Natural killer cell (primary cell): ENCODE measurements around the gene IL27RA. TPM values are rescaled to one million over a fixed set of nuclear protein-coding genes. Genes with fewer than 3 reads are reported as not detected.

Experiments used
- ATAC-seq, 3 donors: fragments of 150-1000 bp in 2 of 3; fragments of 200-7000 bp in 1 of 3; cut with Tn5 transposase; 1 replicate in 1 of 3; 2 replicates in 2 of 3; pipeline ENCODE4 v1.10.0; 2021; ENCODE audit warnings: mild to moderate bottlenecking in 2 of 3, moderate library complexity in 2 of 3
- DNase-seq, 2 donors: peaks; one replicate each; pipeline versions ENCODE4 v3.0.0 to v3.0.0-alpha.2; 2013 to 2021; ENCODE audit warnings: mixed read lengths in 1 of 2
- H3K27ac ChIP-seq: one replicate; pipeline ENCODE4 v1.5.1; 2013; ENCODE audit warnings: mild to moderate bottlenecking, low read length
- H3K27me3 ChIP-seq: one replicate; pipeline ENCODE4 v1.6.1; 2013; ENCODE audit warnings: low read length; ENCODE audit not compliant: control insufficient read depth, insufficient read depth
- H3K36me3 ChIP-seq: one replicate; pipeline ENCODE4 v1.6.1; 2013; ENCODE audit warnings: low read length; ENCODE audit not compliant: control insufficient read depth, insufficient read depth
- H3K4me1 ChIP-seq: one replicate; pipeline ENCODE4 v1.6.1; 2013; ENCODE audit warnings: low read length; ENCODE audit not compliant: control insufficient read depth, insufficient read depth
- H3K4me3 ChIP-seq: one replicate; pipeline ENCODE4 v1.5.1; 2013; ENCODE audit warnings: low read length
- H3K9me3 ChIP-seq: one replicate; pipeline ENCODE4 v1.6.1; 2013; ENCODE audit warnings: low read length; ENCODE audit not compliant: control insufficient read depth, insufficient read depth
- H3K27ac Mint-ChIP-seq, 2 donors: one replicate each; pipeline ENCODE4 v1.8.0; 2022; ENCODE audit warnings: mild to moderate bottlenecking in 2 of 2, mixed read lengths in 2 of 2, moderate library complexity in 1 of 2
- H3K27me3 Mint-ChIP-seq, 2 donors: one replicate each; pipeline ENCODE4 v1.8.0; 2022; ENCODE audit warnings: low read depth in 2 of 2, mixed read lengths in 2 of 2
- H3K36me3 Mint-ChIP-seq: one replicate; pipeline ENCODE4 v1.8.0; 2022; ENCODE audit warnings: mixed read lengths
- H3K4me1 Mint-ChIP-seq, 2 donors: one replicate each; pipeline ENCODE4 v1.8.0; 2022; ENCODE audit warnings: mixed read lengths in 2 of 2
- H3K4me3 Mint-ChIP-seq: one replicate; pipeline ENCODE4 v1.8.0; 2022; ENCODE audit warnings: mild to moderate bottlenecking, moderate library complexity, mixed read lengths
- H3K9me3 Mint-ChIP-seq, 2 donors: one replicate each; pipeline ENCODE4 v1.8.0; 2022; ENCODE audit warnings: mixed read lengths in 2 of 2
- CTCF ChIP-seq: fragments of 200-600 bp; IDR thresholded peaks from one replicate; pipeline ENCODE4 v1.8.0; 2022; ENCODE audit warnings: antibody characterized with exemption
- WGBS: methylation state at CpG from one replicate; pipeline ENCODE4 v1.1.7; 2013; ENCODE audit warnings: missing lambda C conversion rate; ENCODE audit not compliant: insufficient coverage; 5-methylcytosine and 5-hydroxymethylcytosine counted together
- intact Hi-C: fragments of 100-400 bp; cut with micrococcal nuclease; formaldehyde crosslinking; loops from one replicate; pipeline ENCODE4 v1.14.2; 2022
- total RNA-seq, 4 donors: library from RNA; stranded (reverse); fragments of 120-200 nt in 1 of 4; gene quantifications; one replicate each; pipeline versions ENCODE4 v1.2.3 to v1.2.4, GENCODE V29; 2013 to 2022

Gene IL27RA
- total RNA-seq, 3 donors from 2014 or later (not counting 1 experiment from before 2014, with no cell fraction given) = 38.4 to 61.1 (median 58.0) TPM

- Mint-ChIP-seq H3K4me3 (peak within 1 kb of the TSS; percentile 98), H3K4me1 (peaks cover 15 to 25% of the 10 kb centered on the region in 2 donors), H3K36me3 (no peaks in the 10 kb centered on the region), H3K9me3 (no peaks in the 10 kb centered on the region), H3K27me3 (no peaks in the 10 kb centered on the region), H3K27ac (peak within 1 kb of the TSS; percentile 86 to 98)
- Histone ChIP-seq H3K4me1 (peaks cover 36% of the 10 kb centered on the region), H3K27ac (peak within 1 kb of the TSS; percentile 51), H3K4me3 (peak within 1 kb of the TSS; percentile 61), H3K36me3 (no peaks in the 10 kb centered on the region), H3K27me3 (peaks cover 6% of the 10 kb centered on the region), H3K9me3 (no peaks in the 10 kb centered on the region)
- WGBS = under 1% methylated on average over 51 of the region's 51 CpGs
- intact Hi-C loops = no loop called here
- ATAC-seq (peak in 1 of 3 donors; percentile 3), DNase-seq (peak in 1 of 2 donors; percentile 52)
- no peak for TF ChIP-seq CTCF
Measured at GRCh38 chr19:14072535-14073260, 41.1 kb downstream of the IL27RA start, which contains the start of gene MISP3. Gene MISP3, plus strand, starts transcription at chr19:14072786. Its CDS starts 524 bp downstream, at chr19:14073310.

- peak overlapping the region; percentile 51 for H3K27ac ChIP-seq
- peak overlapping the region; percentile 61 for H3K4me3 ChIP-seq
- Mint-ChIP-seq H3K9me3 (no peaks in the 10 kb centered on the region), H3K27me3 (no peaks in the 10 kb centered on the region), H3K27ac (peak overlapping the region; percentile 86 to 98), H3K4me3 (peak overlapping the region; percentile 98), H3K4me1 (peaks cover 15 to 25% of the 10 kb centered on the region in 2 donors), H3K36me3 (no peaks in the 10 kb centered on the region)
- DNase-seq (peak; percentile 83 to 90), ATAC-seq (peak; percentile 66 to 86 (median 75))
- peak; percentile 42 for TF ChIP-seq CTCF
- peaks cover 6% of the 10 kb centered on the region for H3K27me3 ChIP-seq
- no peaks in the 10 kb centered on the region for H3K9me3 ChIP-seq
- H3K4me1 ChIP-seq = peaks cover 36% of the 10 kb centered on the region
- H3K36me3 ChIP-seq = no peaks in the 10 kb centered on the region
- under 1% methylated on average over 106 of the region's 106 CpGs for WGBS
- intact Hi-C loops = no loop called here
Measured at GRCh38 chr19:14073261-14073924, 41.8 kb downstream of the IL27RA start.

- intact Hi-C loops = loop anchor here (1.0 to 2.0 kb wide), 2 partner anchors 25 to 194 kb away; no protein-coding TSS in a partner anchor
- H3K4me1 ChIP-seq = peaks cover 36% of the 10 kb centered on the region
- H3K36me3 ChIP-seq = no peaks in the 10 kb centered on the region
- DNase-seq = peak; percentile 34 to 53
- peak overlapping the region; percentile 51 for H3K27ac ChIP-seq
- H3K9me3 Mint-ChIP-seq = no peaks in the 10 kb centered on the region
- no peaks in the 10 kb centered on the region for H3K9me3 ChIP-seq
- H3K4me3 ChIP-seq = peak overlapping the region; percentile 61
- TF ChIP-seq CTCF = no peak
- H3K27me3 ChIP-seq = peaks cover 6% of the 10 kb centered on the region
- no peaks in the 10 kb centered on the region for H3K36me3 Mint-ChIP-seq
- 1% methylated on average over 44 of the region's 44 CpGs for WGBS
- H3K4me3 Mint-ChIP-seq = peak overlapping the region; percentile 98
- H3K4me1 Mint-ChIP-seq = peaks cover 15 to 25% of the 10 kb centered on the region in 2 donors
- H3K27ac Mint-ChIP-seq = peak overlapping the region; percentile 86 to 98
- H3K27me3 Mint-ChIP-seq = no peaks in the 10 kb centered on the region
- ATAC-seq = peak; percentile 0 to 3 (median 2)
Measured at GRCh38 chr19:14073925-14074838, 42.6 kb downstream of the IL27RA start.
